Tibial artery (tissue), 4 donors: ENCODE results near the gene S1PR5.
A peak's percentile ranks its signal among the peaks of the same experiment; 100 is the strongest.

Experiments
- DNase-seq, 2 donors: peaks; one replicate each; pipeline ENCODE4 v3.0.0-alpha.2; 2019
- H3K27ac ChIP-seq, 2 donors: fragments of 200-600 bp; sonication (generic) in 1 of 2; 1 replicate in 1 of 2; 2 replicates in 1 of 2; pipeline ENCODE4 v1.5.1; 2018 to 2019; ENCODE audit warnings: mild to moderate bottlenecking in 1 of 2
- H3K27me3 ChIP-seq, 2 donors: fragments of 200-600 bp; sonication (generic) in 1 of 2; one replicate each; pipeline versions ENCODE4 v1.5.1 to v1.6.0; 2016 to 2019
- H3K36me3 ChIP-seq, 3 donors: fragments of 200-600 bp; sonication (generic) in 2 of 3; one replicate each; pipeline ENCODE4 v1.5.1; 2016 to 2019; ENCODE audit warnings: mild to moderate bottlenecking in 2 of 3
- H3K4me1 ChIP-seq, 4 donors: fragments of 200-600 bp; sonication (generic) in 2 of 4; 1 replicate in 3 of 4; 2 replicates in 1 of 4; pipeline ENCODE4 v1.5.1; 2016 to 2019
- H3K4me3 ChIP-seq, 2 donors: fragments of 200-600 bp; sonication (generic) in 1 of 2; 1 replicate in 1 of 2; 2 replicates in 1 of 2; pipeline ENCODE4 v1.5.1; 2018 to 2019; ENCODE audit warnings: mild to moderate bottlenecking in 2 of 2
- H3K9me3 ChIP-seq, 3 donors: fragments of 200-600 bp; sonication (generic) in 1 of 3; one replicate each; pipeline ENCODE4 v1.5.1; 2016 to 2019
- intact Hi-C: fragments of 100-400 bp; cut with DNase I; formaldehyde crosslinking; loops from one replicate; pipeline ENCODE4 v1.15.0; 2023; ENCODE audit warnings: low total_unique reads
- TF ChIP-seq, protein P1 (sequence below), 2 experiments: fragments of 200-600 bp in 1 of 2; fragments of 450-650 bp in 1 of 2; IDR thresholded peaks; one replicate each; pipeline ENCODE4 v1.5.1; 2017 to 2019; ENCODE audit warnings: antibody characterized with exemption in 2 of 2, mild to moderate bottlenecking in 1 of 2, moderate library complexity in 1 of 2

Gene S1PR5

DNA sequence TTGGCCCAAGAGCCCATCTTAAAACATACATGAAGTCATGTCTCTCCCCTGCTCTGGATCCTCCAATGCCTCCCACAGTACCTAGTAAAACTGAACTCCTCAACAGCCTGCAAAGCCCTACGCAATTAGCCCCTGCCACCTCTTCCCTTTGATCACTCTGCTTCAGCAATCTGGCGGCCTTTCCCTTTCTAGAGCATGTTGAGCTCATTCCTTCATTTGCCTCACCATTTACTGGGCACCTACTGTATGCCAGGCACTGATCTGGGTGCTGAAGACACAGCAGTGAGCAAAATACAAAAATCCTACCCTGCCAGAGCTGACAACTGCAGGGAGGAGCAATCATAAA lies 17.0 kb downstream of the S1PR5 start:
- H3K4me1 ChIP-seq: peaks cover 0 to 55% (median 36%) of the 10 kb centered on the region in 4 donors
- TF ChIP-seq, protein P1, sequence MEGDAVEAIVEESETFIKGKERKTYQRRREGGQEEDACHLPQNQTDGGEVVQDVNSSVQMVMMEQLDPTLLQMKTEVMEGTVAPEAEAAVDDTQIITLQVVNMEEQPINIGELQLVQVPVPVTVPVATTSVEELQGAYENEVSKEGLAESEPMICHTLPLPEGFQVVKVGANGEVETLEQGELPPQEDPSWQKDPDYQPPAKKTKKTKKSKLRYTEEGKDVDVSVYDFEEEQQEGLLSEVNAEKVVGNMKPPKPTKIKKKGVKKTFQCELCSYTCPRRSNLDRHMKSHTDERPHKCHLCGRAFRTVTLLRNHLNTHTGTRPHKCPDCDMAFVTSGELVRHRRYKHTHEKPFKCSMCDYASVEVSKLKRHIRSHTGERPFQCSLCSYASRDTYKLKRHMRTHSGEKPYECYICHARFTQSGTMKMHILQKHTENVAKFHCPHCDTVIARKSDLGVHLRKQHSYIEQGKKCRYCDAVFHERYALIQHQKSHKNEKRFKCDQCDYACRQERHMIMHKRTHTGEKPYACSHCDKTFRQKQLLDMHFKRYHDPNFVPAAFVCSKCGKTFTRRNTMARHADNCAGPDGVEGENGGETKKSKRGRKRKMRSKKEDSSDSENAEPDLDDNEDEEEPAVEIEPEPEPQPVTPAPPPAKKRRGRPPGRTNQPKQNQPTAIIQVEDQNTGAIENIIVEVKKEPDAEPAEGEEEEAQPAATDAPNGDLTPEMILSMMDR (IDR thresholded peaks at IDR 0.05): no peak
- peaks cover 33 to 49% (median 34%) of the 10 kb centered on the region in 3 donors for H3K36me3 ChIP-seq
- no peak for DNase-seq
- H3K4me3 ChIP-seq: no peak overlapping the region
- H3K27ac ChIP-seq: no peak overlapping the region
- H3K27me3 ChIP-seq: no peaks in the 10 kb centered on the region
- no peaks in the 10 kb centered on the region for H3K9me3 ChIP-seq
- intact Hi-C loops: loop anchor here (5.0 kb wide), 1 partner anchor 67 kb away; the partner anchor contains the start of genes CDKN2D and KRI1

DNA sequence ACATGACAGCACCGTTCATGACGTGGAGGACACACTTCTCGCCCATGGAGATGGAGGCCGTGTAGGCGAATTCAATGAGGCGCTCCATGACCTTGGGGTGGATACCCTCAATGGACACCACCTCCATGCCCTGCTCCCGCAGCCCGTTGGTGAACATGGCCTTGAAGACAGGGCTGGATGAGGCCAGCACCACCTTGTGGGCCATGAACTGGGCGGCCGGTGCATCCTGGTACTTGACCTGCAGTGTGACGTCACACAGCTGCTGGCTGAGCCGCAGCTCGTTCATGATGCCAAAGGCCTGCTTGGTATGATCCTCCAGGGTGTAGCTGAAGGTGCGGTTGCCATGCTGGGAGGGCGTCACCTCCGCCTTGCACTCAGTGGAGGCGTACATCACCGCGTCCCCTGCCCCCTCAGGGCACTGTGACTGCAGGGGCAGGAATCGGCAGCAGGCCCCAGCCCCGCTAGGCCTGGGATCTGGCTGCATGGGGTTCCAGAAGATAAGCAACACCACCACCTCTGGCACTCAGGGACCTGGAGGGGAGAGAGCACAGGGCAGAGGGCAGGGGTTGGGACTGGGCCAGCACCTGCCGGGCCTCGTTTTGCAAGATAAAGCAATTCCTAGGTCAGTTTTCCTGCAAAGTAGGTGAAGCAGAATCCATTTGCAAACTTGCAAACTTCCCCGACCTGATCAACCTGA lies 17.5 kb downstream of the S1PR5 start:
- no peaks in the 10 kb centered on the region for H3K27me3 ChIP-seq
- H3K4me1 ChIP-seq: peaks cover 0 to 55% (median 36%) of the 10 kb centered on the region in 4 donors
- H3K9me3 ChIP-seq: no peaks in the 10 kb centered on the region
- intact Hi-C loops: loop anchor here (5.0 kb wide), 1 partner anchor 68 kb away; the partner anchor contains the start of genes CDKN2D and KRI1
- peaks cover 38 to 54% (median 39%) of the 10 kb centered on the region in 3 donors for H3K36me3 ChIP-seq
- TF ChIP-seq, protein P1 (IDR thresholded peaks at IDR 0.05): no peak
- DNase-seq: no peak
- no peak overlapping the region for H3K4me3 ChIP-seq
- H3K27ac ChIP-seq: peak overlapping the region in 1 of 2 donors; percentile 15

DNA sequence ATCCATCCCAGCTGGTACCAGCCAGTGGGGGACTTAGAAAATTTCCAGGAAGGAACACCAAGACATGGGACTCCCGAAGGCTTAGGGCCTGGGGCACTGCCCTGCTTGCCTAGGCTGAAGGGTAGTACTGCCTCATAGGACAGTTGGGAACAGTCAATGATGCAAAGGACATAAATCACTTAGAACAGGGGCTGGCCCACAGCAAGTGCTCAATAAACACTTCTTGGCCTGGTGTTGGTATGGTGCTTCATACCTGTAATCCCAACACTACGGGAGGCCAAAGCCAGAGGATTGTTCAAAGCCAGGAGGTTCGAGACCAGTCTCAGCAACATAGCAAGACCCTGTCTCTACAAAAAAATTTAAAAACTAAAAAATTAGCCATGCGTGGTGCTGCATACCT lies 19.9 kb downstream of the S1PR5 start:
- H3K9me3 ChIP-seq: no peaks in the 10 kb centered on the region
- TF ChIP-seq, protein P1 (IDR thresholded peaks at IDR 0.05): no peak
- peaks cover 0 to 62% (median 37%) of the 10 kb centered on the region in 4 donors for H3K4me1 ChIP-seq
- no peak overlapping the region for H3K4me3 ChIP-seq
- intact Hi-C loops: no loop called here
- H3K27ac ChIP-seq: peak overlapping the region in 1 of 2 donors; percentile 50
- no peak for DNase-seq
- H3K36me3 ChIP-seq: peaks cover 43 to 78% (median 51%) of the 10 kb centered on the region in 3 donors
- no peaks in the 10 kb centered on the region for H3K27me3 ChIP-seq

DNA sequence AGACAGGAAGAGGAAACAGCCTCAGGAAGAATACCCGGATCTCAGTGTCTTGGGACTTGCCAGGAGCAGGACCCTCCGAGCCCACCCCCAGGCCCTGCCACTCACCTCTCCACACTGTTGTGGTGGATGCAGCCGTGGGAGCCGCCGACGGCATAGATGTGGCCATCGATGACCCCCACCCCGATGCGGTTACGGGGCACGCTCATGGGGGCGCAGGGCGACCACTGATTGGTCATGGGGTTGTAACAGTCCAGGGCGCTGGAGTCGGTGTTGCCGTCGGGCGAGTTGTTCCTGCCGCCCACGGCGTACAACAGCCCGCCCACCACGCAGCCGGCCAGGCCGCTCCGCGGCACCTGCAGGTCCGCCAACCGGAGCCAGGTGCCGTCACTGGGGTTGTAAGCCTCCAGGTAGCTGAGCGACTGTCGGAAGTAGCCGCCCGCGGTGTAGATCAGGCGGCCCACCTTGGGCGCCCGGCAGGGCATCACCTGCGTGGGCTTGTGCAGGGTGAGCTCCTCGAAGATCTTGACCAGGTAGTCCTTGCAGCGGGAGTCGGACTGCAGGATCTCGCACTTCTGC lies 25.7 kb downstream of the S1PR5 start:
- H3K4me1 ChIP-seq: peaks cover 0 to 12% (median 8%) of the 10 kb centered on the region in 4 donors
- TF ChIP-seq, protein P1 (IDR thresholded peaks at IDR 0.05): no peak
- no peak overlapping the region for H3K27ac ChIP-seq
- H3K27me3 ChIP-seq: no peaks in the 10 kb centered on the region
- intact Hi-C loops: no loop called here
- no peak for DNase-seq
- no peaks in the 10 kb centered on the region for H3K9me3 ChIP-seq
- no peak overlapping the region for H3K4me3 ChIP-seq
- peaks cover 74 to 100% (median 86%) of the 10 kb centered on the region in 3 donors for H3K36me3 ChIP-seq

DNA sequence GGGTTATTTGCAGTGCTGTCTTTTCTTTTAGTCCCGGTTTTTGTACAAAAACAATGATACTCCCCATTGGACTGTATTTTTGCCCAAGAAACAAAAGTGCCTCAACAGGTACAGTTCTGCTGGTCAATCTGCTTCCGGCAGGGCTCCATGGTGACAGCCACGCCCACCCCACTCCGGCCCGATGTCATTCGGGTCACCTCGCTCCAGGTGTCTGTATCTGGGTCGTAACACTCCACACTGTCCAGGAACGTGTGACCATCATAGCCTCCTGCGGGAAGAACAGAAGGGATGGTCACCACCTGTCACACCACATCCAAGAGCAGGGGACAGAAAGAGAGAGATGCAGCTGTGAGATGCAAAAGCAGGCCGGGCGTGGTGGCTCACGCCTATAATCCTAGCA lies 30.7 kb downstream of the S1PR5 start:
- intact Hi-C loops: no loop called here
- H3K4me3 ChIP-seq: no peak overlapping the region
- H3K4me1 ChIP-seq: peaks cover 0 to 8% (median 2%) of the 10 kb centered on the region in 4 donors
- H3K27me3 ChIP-seq: no peaks in the 10 kb centered on the region
- no peaks in the 10 kb centered on the region for H3K9me3 ChIP-seq
- TF ChIP-seq, protein P1 (IDR thresholded peaks at IDR 0.05): no peak
- no peak overlapping the region for H3K27ac ChIP-seq
- H3K36me3 ChIP-seq: peaks cover 61 to 72% (median 64%) of the 10 kb centered on the region in 3 donors
- DNase-seq: no peak
